Spleen (tissue), 7 donors: ENCODE measurements around the gene TK1.

ENCODE experiments used
- POLR2A ChIP-seq, 3 donors: fragments of 450-650 bp; IDR thresholded peaks; one replicate each; pipeline ENCODE4 v1.5.1; 2017; ENCODE audit warnings: antibody characterized with exemption in 3 of 3, mild to moderate bottlenecking in 1 of 3
- TF ChIP-seq, protein P1 (sequence below), 11 experiments: fragments of 200-600 bp in 7 of 11; fragments of 450-650 bp in 4 of 11; sonication (generic) in 4 of 11; IDR thresholded peaks in 8 of 11; conservative IDR thresholded peaks in 3 of 11; 1 replicate in 7 of 11; 2 replicates in 4 of 11; pipeline versions ENCODE4 v1.4.0 to v1.8.0; 2016 to 2021; ENCODE audit warnings: antibody characterized with exemption in 11 of 11, inconsistent platforms in 4 of 11, mild to moderate bottlenecking in 1 of 11
- donor health status: DM: no; HTN: no; CAD: no; lungs with moderate emphysema.
- donor health status: DM: no; HTN: no; CAD: no.
- donor health status: DM: no; HTN: no; CAD: no.

DNA sequence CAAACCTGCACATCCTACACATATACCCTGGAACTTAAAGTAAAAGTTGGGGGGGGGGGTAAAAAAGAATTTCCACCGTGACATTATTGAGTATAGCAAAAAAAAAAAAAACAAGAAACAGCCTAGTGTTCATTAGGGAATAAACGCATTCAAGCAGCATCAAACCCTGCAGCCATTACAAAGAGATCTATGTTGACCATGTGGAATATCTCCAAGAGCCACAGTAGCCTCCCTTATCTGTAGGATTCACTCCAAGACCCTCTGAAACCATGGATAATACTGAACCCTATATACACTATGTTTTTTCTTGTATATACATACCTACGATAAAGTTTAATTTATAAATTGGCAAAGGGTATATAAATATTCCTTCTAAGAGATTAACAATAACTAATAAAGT is 21.6 kb upstream of the TK1 start:
- no peak for TF ChIP-seq POLR2A (IDR thresholded peaks at IDR 0.05)
- TF ChIP-seq, protein P1, sequence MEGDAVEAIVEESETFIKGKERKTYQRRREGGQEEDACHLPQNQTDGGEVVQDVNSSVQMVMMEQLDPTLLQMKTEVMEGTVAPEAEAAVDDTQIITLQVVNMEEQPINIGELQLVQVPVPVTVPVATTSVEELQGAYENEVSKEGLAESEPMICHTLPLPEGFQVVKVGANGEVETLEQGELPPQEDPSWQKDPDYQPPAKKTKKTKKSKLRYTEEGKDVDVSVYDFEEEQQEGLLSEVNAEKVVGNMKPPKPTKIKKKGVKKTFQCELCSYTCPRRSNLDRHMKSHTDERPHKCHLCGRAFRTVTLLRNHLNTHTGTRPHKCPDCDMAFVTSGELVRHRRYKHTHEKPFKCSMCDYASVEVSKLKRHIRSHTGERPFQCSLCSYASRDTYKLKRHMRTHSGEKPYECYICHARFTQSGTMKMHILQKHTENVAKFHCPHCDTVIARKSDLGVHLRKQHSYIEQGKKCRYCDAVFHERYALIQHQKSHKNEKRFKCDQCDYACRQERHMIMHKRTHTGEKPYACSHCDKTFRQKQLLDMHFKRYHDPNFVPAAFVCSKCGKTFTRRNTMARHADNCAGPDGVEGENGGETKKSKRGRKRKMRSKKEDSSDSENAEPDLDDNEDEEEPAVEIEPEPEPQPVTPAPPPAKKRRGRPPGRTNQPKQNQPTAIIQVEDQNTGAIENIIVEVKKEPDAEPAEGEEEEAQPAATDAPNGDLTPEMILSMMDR (IDR thresholded peaks at IDR 0.05 in 8 of 11, conservative IDR thresholded peaks at IDR 0.05 in 3 of 11): no peak
